ENCODE measurements around the gene LRCH3. TPM values are rescaled to one million over a fixed set of nuclear protein-coding genes. Genes with fewer than 3 reads are reported as not detected.
A peak's percentile ranks its signal among the peaks of the same experiment; 100 is the strongest.

The LRCH3 gene
- total RNA-seq (2014; rRNA removed), result 17.1 and 24.7 TPM in 2 replicates
- 15.1 TPM for polyA plus RNA-seq (2012)

GRCh38 chr3:197791113-197791891 lies at the start of gene LRCH3:
Gene LRCH3, plus strand, starts transcription at chr3:197791254. Its CDS starts 25 bp downstream, at chr3:197791279.
- DNase-seq (ENCODE audit: low read depth), result peak; percentile 73

GRCh38 chr3:197742787-197743186 lies 48.3 kb upstream of the LRCH3 start:
- no peak for DNase-seq (ENCODE audit: low read depth)

GRCh38 chr3:197746209-197746608 lies 44.8 kb upstream of the LRCH3 start:
- no peak for DNase-seq (ENCODE audit: low read depth)

- DNase-seq (ENCODE audit: low read depth), result no peak
Measured at GRCh38 chr3:197746801-197747237, 44.2 kb upstream of the LRCH3 start.

GRCh38 chr3:197748597-197749314 lies 42.3 kb upstream of the LRCH3 start:
- DNase-seq (ENCODE audit: low read depth), result peak; percentile 47

GRCh38 chr3:197749315-197749600 lies 41.8 kb upstream of the LRCH3 start:
- DNase-seq (ENCODE audit: low read depth), result no peak

GRCh38 chr3:197749601-197750395 lies 41.3 kb upstream of the LRCH3 start, which contains the start of gene FYTTD1:
Gene FYTTD1, plus strand, starts transcription at chr3:197749883. Its CDS starts 89 bp downstream, at chr3:197749972.
- DNase-seq (ENCODE audit: low read depth), result peak; percentile 87

GRCh38 chr3:197750396-197750831 lies 40.6 kb upstream of the LRCH3 start:
- peak; percentile 71 for DNase-seq (ENCODE audit: low read depth)

- DNase-seq (ENCODE audit: low read depth), result peak; percentile 31
Measured at GRCh38 chr3:197750858-197751737, 40.0 kb upstream of the LRCH3 start.

- no peak for DNase-seq (ENCODE audit: low read depth)
Measured at GRCh38 chr3:197752107-197752506, 38.9 kb upstream of the LRCH3 start.

GRCh38 chr3:197753263-197753662 lies 37.8 kb upstream of the LRCH3 start:
- DNase-seq (ENCODE audit: low read depth), result no peak

- DNase-seq (ENCODE audit: low read depth), result no peak
Measured at GRCh38 chr3:197756704-197757103, 34.4 kb upstream of the LRCH3 start.

GRCh38 chr3:197758512-197758911 lies 32.5 kb upstream of the LRCH3 start:
- DNase-seq (ENCODE audit: low read depth), result no peak

GRCh38 chr3:197761784-197762183 lies 29.3 kb upstream of the LRCH3 start:
- DNase-seq (ENCODE audit: low read depth), result no peak

GRCh38 chr3:197775317-197775716 lies 15.7 kb upstream of the LRCH3 start:
- no peak for DNase-seq (ENCODE audit: low read depth)

GRCh38 chr3:197782230-197782629 lies 8.8 kb upstream of the LRCH3 start:
- no peak for DNase-seq (ENCODE audit: low read depth)

- DNase-seq (ENCODE audit: low read depth), result no peak
Measured at GRCh38 chr3:197784019-197784585, 7.0 kb upstream of the LRCH3 start.

- DNase-seq (ENCODE audit: low read depth), result no peak
Measured at GRCh38 chr3:197787412-197787811, 3.6 kb upstream of the LRCH3 start.

GRCh38 chr3:197789309-197789708 lies 1.7 kb upstream of the LRCH3 start:
- DNase-seq (ENCODE audit: low read depth), result no peak

GRCh38 chr3:197790033-197790432 lies 1.0 kb upstream of the LRCH3 start:
- no peak for DNase-seq (ENCODE audit: low read depth)
